Activated CD4-positive, alpha-beta memory T cell treated with anti-CD3 and anti-CD28 coated beads, Interleukin-2, amount 10 ng/mL, durations not matched to agents 7 days and 5 days (primary cell): ENCODE data around the gene MANSC1. TPM values are rescaled to one million over a fixed set of nuclear protein-coding genes. Genes with fewer than 3 reads are reported as not detected.

Experiments
- CTCF ChIA-PET: fragments of 350-600 bp; sonication (Branson Sonifier 250); formaldehyde crosslinking; loops from one replicate; lab custom pipeline; 2021; ENCODE audit warnings: antibody characterized with exemption, inconsistent platforms; lab: Charles Lee
- POLR2A ChIA-PET: fragments of 350-600 bp; sonication (Branson Sonifier 250); formaldehyde crosslinking; loops from one replicate; lab custom pipeline; 2021; ENCODE audit warnings: antibody characterized with exemption; lab: Charles Lee
- DNase-seq: peaks from one replicate; pipeline ENCODE4 v3.0.0-alpha.2; 2020
- H3K27ac Mint-ChIP-seq: one replicate; pipeline ENCODE4 v1.8.0; 2021; ENCODE audit warnings: mild to moderate bottlenecking, mixed read lengths
- H3K27me3 Mint-ChIP-seq: one replicate; pipeline ENCODE4 v1.8.0; 2021; ENCODE audit warnings: mixed read lengths
- H3K36me3 Mint-ChIP-seq: one replicate; pipeline ENCODE4 v1.8.0; 2021; ENCODE audit warnings: low read depth, mixed read lengths
- H3K4me1 Mint-ChIP-seq: one replicate; pipeline ENCODE4 v1.8.0; 2021; ENCODE audit warnings: mixed read lengths
- H3K4me3 Mint-ChIP-seq: one replicate; pipeline ENCODE4 v1.8.0; 2021; ENCODE audit warnings: mild to moderate bottlenecking, mixed read lengths
- H3K9me3 Mint-ChIP-seq: one replicate; pipeline ENCODE4 v1.8.0; 2021; ENCODE audit warnings: mixed read lengths
- total RNA-seq, 2 experiments: library from RNA; stranded (reverse); gene quantifications; one replicate each; pipeline ENCODE4 v1.2.3, GENCODE V29; 2021

The MANSC1 gene
- total RNA-seq, 2 experiments from 2014 or later: 0.10 to 0.15 TPM

- Mint-ChIP-seq H3K9me3 (peaks cover 15% of the 10 kb centered on the region), H3K4me3 (no peak overlapping the region), H3K27ac (peak overlapping the region; percentile 93), H3K27me3 (no peaks in the 10 kb centered on the region), H3K4me1 (peaks cover 78% of the 10 kb centered on the region), H3K36me3 (peaks cover 53% of the 10 kb centered on the region)
- ChIA-PET CTCF (interaction anchor here (0.9 to 3.9 kb wide), 9 partner anchors 18 to 356 kb away, joined by 5 to 49 read pairs (median 7); partner anchors contain the start of gene DUSP16), POLR2A (interaction anchor here (0.7 to 6.6 kb wide), 25 partner anchors 22 to 357 kb away, joined by 3 to 238 read pairs (median 5); partner anchors contain the start of genes BORCS5, CDKN1B, CREBL2 and DUSP16)
- DNase-seq: peak; percentile 54
Measured at GRCh38 chr12:12379831-12380730, 30.0 kb upstream of the MANSC1 start.

DNA sequence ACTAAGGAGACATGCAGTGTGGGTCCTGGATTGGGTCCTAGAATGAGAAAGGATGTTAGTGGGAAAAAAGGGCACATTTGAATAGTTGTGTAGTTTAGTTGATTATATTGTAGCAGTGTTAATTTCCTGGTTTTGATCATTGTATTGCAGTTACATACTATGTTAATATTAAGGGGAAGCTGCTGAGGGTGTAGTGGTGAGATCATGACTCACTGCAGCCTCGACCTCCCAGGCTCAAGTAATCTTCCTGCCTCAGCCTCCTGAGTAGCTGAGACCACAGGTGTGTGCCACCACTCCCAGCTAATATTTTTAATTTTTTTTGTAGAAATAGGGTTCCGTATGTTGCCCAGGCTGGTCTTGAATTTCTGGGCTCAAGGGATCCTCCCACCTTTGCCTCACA, 28.6 kb upstream of the MANSC1 start:
- peaks cover 45% of the 10 kb centered on the region for H3K36me3 Mint-ChIP-seq
- peaks cover 13% of the 10 kb centered on the region for H3K9me3 Mint-ChIP-seq
- H3K27me3 Mint-ChIP-seq: no peaks in the 10 kb centered on the region
- peaks cover 65% of the 10 kb centered on the region for H3K4me1 Mint-ChIP-seq
- H3K4me3 Mint-ChIP-seq: no peak overlapping the region
- CTCF ChIA-PET: interaction anchor here (0.7 to 4.2 kb wide), 11 partner anchors 20 to 790 kb away, joined by 3 to 49 read pairs (median 11); partner anchors contain the start of genes BORCS5 and DUSP16
- POLR2A ChIA-PET: interaction anchor here (0.6 to 6.6 kb wide), 17 partner anchors 21 to 358 kb away, joined by 3 to 238 read pairs (median 17); partner anchors contain the start of genes BORCS5, CDKN1B, CREBL2 and DUSP16
- peak overlapping the region; percentile 93 for H3K27ac Mint-ChIP-seq
- DNase-seq: no peak

GRCh38 chr12:12376646-12377448, 26.8 kb upstream of the MANSC1 start:
- Mint-ChIP-seq H3K36me3 (peaks cover 38% of the 10 kb centered on the region), H3K27me3 (no peaks in the 10 kb centered on the region), H3K9me3 (peaks cover 7% of the 10 kb centered on the region), H3K27ac (peak overlapping the region; percentile 65), H3K4me3 (no peak overlapping the region), H3K4me1 (peaks cover 60% of the 10 kb centered on the region)
- no peak for DNase-seq
- ChIA-PET CTCF (interaction anchor here (0.6 to 4.2 kb wide), 42 partner anchors 8 to 410 kb away, joined by 3 to 49 read pairs (median 4); partner anchors contain the start of genes BORCS5, DUSP16 and GPR19), POLR2A (interaction anchor here (0.6 to 6.6 kb wide), 18 partner anchors 19 to 360 kb away, joined by 3 to 238 read pairs (median 14); partner anchors contain the start of genes BORCS5, CDKN1B and DUSP16)

DNA sequence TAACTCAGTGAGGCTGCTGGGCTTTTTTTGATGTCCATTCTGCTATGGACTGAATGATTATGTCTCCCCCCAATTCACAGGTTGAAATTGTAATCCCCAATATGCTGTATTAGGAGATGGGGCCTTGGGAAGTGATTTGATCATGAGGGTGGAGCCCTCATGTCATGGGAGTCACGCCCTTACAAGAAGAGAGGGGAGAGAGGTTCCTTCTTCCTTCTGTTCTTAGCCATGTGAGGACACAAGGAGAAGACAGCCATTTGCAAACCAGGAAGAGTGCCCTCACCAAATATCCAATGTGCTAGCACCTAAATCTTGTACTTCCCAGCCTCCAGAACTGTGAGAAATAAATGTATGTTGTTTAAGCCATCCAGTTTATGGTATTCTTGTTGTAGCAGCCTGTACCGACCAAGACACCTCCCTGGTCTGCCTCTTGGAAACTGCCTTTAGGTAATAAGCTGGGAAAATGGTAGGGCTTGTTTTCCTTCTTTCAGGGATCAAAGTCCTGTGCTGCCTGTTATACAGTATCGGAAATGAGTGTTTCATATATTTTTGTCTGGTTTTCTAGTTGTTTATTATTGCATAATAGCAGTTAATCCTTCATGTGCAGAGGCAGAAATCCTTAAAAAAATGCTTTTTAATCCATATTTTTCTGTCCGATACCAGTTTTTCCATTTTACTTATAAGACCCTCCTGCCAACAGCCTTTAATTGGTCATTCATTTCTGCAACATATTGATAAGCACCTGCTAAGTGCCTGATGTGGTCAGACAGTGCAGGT, 23.1 kb upstream of the MANSC1 start:
- Mint-ChIP-seq H3K9me3 (no peaks in the 10 kb centered on the region), H3K27me3 (no peaks in the 10 kb centered on the region), H3K4me3 (no peak overlapping the region), H3K36me3 (peaks cover 41% of the 10 kb centered on the region), H3K4me1 (peaks cover 29% of the 10 kb centered on the region), H3K27ac (no peak overlapping the region)
- no peak for DNase-seq
- POLR2A ChIA-PET: interaction anchor here (1.0 to 8.7 kb wide), 2 partner anchors 15 to 324 kb away, joined by 3 to 68 read pairs; partner anchors contain the start of gene BORCS5
- CTCF ChIA-PET: interaction anchor here (0.6 to 0.7 kb wide), 2 partner anchors 98 to 284 kb away, joined by 3 read pairs; no protein-coding TSS in a partner anchor

DNA sequence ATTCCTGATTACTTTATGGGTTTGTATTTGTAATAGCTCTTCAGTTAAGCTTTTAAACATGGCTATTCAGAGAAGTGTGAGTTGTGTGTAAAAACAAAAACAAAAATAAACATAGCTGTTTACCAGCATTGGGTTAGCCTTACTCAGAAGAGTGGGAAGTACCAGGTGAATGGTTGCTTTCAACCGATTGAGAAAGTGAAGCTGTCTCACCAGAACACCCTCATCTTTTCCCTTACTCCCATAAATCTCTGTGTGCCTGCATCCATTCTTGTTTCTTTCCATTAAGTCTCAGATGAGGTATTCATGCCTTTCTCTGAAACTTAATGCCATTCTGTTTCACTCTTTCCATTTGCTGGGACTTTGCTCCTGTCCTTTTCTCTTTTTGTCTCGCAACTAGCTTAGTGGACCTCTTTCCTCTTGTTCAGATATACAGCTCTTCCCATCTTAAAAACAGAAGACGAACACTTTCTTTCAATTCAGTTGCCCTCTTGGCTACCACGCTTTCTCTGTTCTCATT, 17.5 kb upstream of the MANSC1 start:
- CTCF ChIA-PET: interaction anchor here (1.0 to 1.9 kb wide), 2 partner anchors 10 kb away, joined by 3 to 5 read pairs; no protein-coding TSS in a partner anchor
- Mint-ChIP-seq H3K27ac (no peak overlapping the region), H3K9me3 (no peaks in the 10 kb centered on the region), H3K4me3 (no peak overlapping the region), H3K4me1 (peaks cover 33% of the 10 kb centered on the region), H3K36me3 (peaks cover 55% of the 10 kb centered on the region), H3K27me3 (no peaks in the 10 kb centered on the region)
- no peak for DNase-seq
- POLR2A ChIA-PET: interaction anchor here (1.0 to 8.7 kb wide), 5 partner anchors 10 to 338 kb away, joined by 3 to 68 read pairs (median 4); partner anchors contain the start of gene BORCS5

DNA sequence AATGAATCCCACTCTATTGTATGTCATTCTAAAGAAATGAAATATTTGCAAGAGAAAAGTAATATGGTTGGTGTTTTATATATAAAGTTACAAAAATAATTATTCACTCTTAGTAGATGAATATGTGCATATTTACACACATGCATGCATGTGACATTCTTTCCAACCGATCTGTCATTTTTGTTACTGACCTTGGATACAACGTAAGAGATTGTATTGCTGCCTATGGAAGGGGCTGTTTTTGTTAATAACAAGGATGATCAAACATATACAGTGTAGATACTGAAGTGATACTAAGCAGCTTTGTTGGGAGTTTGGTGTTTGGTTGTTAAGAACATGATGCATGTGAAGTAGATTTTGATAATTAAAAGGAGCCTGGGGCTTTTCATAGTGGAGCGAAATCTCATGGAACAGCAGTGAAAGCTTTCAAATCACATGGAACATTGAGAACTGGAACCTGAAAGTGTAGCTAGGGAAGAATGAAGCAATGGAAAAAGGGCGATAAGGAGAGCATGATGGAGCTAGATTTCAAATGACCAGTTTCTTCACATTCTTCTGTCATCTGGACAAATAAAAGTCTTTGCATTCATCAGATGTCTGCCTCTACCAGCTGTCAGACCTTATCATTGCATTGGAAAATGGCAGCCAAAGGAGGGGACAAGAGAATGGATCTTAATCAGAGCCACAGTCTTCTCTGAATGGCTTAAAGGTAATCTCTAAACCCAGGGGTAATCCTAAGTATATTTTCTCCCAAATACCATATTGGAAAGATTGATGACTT, 16.8 kb upstream of the MANSC1 start:
- Mint-ChIP-seq H3K36me3 (peaks cover 55% of the 10 kb centered on the region), H3K4me1 (peaks cover 38% of the 10 kb centered on the region), H3K27me3 (no peaks in the 10 kb centered on the region), H3K4me3 (no peak overlapping the region), H3K27ac (no peak overlapping the region), H3K9me3 (no peaks in the 10 kb centered on the region)
- CTCF ChIA-PET: interaction anchor here (1.0 to 1.9 kb wide), 3 partner anchors 9 to 30 kb away, joined by 3 to 5 read pairs (median 3); no protein-coding TSS in a partner anchor
- DNase-seq: no peak
- POLR2A ChIA-PET: interaction anchor here (1.0 to 8.7 kb wide), 5 partner anchors 9 to 339 kb away, joined by 3 to 68 read pairs (median 5); partner anchors contain the start of gene BORCS5

DNA sequence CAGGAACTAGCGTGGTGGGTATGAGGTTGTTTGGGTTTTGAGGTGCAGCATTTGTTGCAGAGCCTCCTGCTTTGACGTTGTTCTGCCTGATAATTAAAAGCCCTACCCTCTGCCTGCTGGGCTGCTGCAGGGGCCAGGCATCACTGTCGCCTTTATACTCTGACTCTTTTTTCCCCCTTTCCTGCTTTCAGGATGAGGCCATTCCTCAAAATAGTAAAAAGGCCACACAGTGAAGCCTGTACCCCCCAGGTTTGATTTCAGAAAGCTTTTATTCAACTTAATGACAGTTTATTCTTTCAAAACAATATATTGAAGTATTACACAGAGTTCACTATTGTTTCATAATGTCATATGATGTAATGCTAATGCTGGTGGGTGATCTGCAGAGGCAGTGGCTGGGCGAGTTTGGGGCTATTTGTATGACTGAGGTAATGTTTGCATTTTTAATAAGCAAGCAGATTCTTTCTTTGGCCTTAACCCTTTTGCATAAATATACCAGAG, 15.9 kb upstream of the MANSC1 start:
- Mint-ChIP-seq H3K9me3 (no peaks in the 10 kb centered on the region), H3K27ac (no peak overlapping the region), H3K36me3 (peaks cover 61% of the 10 kb centered on the region), H3K4me1 (peaks cover 45% of the 10 kb centered on the region), H3K27me3 (no peaks in the 10 kb centered on the region), H3K4me3 (no peak overlapping the region)
- CTCF ChIA-PET: interaction anchor here (1.0 to 2.0 kb wide), 4 partner anchors 9 to 197 kb away, joined by 3 to 7 read pairs (median 4); partner anchors contain the start of gene BORCS5
- no peak for DNase-seq
- POLR2A ChIA-PET: interaction anchor here (1.4 to 8.7 kb wide), 4 partner anchors 8 to 350 kb away, joined by 3 to 68 read pairs (median 8); partner anchors contain the start of gene BORCS5

DNA sequence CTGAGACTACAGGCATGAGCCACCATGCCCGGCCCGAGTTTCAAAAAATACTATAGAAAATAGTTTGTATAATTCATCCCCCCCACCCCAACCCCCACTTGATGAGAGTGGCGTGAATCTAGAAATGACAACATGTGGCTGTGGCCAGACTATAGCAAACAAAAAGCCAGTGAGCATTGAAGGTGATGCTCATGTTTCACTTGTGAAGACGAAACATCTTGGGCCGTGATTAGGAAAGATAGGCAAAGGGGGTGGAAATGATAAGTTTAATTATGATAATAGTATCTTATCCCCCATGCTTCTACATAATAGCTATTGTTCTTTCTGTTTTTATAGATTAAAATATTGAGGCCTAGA, 15.4 kb upstream of the MANSC1 start:
- ChIA-PET POLR2A (interaction anchor here (1.4 to 8.7 kb wide), 4 partner anchors 8 to 350 kb away, joined by 3 to 68 read pairs (median 8); partner anchors contain the start of gene BORCS5), CTCF (interaction anchor here (1.0 to 2.0 kb wide), 4 partner anchors 9 to 198 kb away, joined by 3 to 7 read pairs (median 4); partner anchors contain the start of gene BORCS5)
- DNase-seq: no peak
- Mint-ChIP-seq H3K36me3 (peaks cover 61% of the 10 kb centered on the region), H3K4me3 (no peak overlapping the region), H3K4me1 (peaks cover 48% of the 10 kb centered on the region), H3K9me3 (no peaks in the 10 kb centered on the region), H3K27ac (no peak overlapping the region), H3K27me3 (no peaks in the 10 kb centered on the region)

- ChIA-PET CTCF (interaction anchor here (1.0 to 2.0 kb wide), 4 partner anchors 8 to 198 kb away, joined by 3 to 7 read pairs (median 4); partner anchors contain the start of gene BORCS5), POLR2A (interaction anchor here (1.4 to 8.7 kb wide), 2 partner anchors 7 to 351 kb away, joined by 3 to 68 read pairs; partner anchors contain the start of gene BORCS5)
- no peak overlapping the region for H3K27ac Mint-ChIP-seq
- peaks cover 50% of the 10 kb centered on the region for H3K4me1 Mint-ChIP-seq
- H3K36me3 Mint-ChIP-seq: peaks cover 57% of the 10 kb centered on the region
- DNase-seq: no peak
- no peak overlapping the region for H3K4me3 Mint-ChIP-seq
- no peaks in the 10 kb centered on the region for H3K9me3 Mint-ChIP-seq
- no peaks in the 10 kb centered on the region for H3K27me3 Mint-ChIP-seq
Measured at GRCh38 chr12:12364787-12365445, 14.9 kb upstream of the MANSC1 start.

DNA sequence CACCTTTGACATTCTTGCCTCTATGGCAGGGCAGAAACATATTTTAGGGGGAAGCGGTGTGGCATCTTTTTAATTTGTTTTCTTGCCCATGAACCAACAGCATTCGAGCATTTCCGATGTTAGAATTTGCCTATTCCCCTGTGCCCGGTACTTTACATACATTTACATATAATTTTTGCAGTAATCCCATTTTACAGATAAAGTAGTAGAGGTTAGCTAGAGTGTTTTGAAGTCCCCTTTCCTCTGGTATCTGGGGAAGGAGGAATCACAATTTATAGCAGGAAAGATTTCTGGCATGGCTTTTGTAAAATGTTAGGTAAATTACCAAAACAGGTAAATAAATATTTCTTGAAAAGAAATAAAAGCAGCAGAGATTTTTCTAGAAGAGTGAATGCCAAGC, 8.5 kb upstream of the MANSC1 start:
- no peaks in the 10 kb centered on the region for H3K9me3 Mint-ChIP-seq
- H3K27me3 Mint-ChIP-seq: no peaks in the 10 kb centered on the region
- CTCF ChIA-PET: interaction anchor here (0.8 to 3.8 kb wide), 15 partner anchors 9 to 378 kb away, joined by 3 to 31 read pairs (median 6); partner anchors contain the start of gene MANSC1
- H3K36me3 Mint-ChIP-seq: peaks cover 15% of the 10 kb centered on the region
- peak overlapping the region; percentile 87 for H3K4me3 Mint-ChIP-seq
- peaks cover 52% of the 10 kb centered on the region for H3K4me1 Mint-ChIP-seq
- POLR2A ChIA-PET: interaction anchor here (1.1 to 8.4 kb wide), 37 partner anchors 9 to 1188 kb away, joined by 3 to 576 read pairs (median 14); partner anchors contain the start of genes BCL2L14, CDKN1B, CREBL2 and DUSP16
- H3K27ac Mint-ChIP-seq: peak overlapping the region; percentile 93
- no peak for DNase-seq
